ENCODE data around the gene CIC. TPM values are rescaled to one million over a fixed set of nuclear protein-coding genes. Genes with fewer than 3 reads are reported as not detected.
A peak's percentile ranks its signal among the peaks of the same experiment; 100 is the strongest.

Gene CIC
- total RNA-seq, 2 experiments from 2014 or later: 114 to 119 TPM

DNA sequence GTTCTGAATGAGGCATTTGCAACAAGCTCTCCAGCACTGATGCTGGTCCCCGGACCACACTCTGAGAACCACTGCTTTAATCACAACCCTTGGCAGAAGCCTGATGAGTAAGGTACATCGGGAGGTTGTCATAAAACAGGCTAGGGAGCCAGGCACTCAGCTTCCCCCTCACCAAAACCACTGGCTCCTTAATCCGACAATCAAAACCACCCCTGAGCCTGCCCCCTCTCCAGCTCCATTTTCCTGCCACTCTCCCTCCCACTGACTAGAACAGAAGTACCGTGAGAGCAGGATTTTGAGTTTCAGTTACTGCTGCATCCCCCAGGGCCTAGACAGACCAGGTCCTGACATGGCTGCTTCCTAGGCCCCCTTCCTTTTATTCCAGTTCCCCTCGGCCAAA is 33.9 kb upstream of the CIC start:
- H3K4me3 ChIP-seq (ENCODE audit: low read length): no peak overlapping the region
- POLR2A ChIA-PET: interaction anchor here (0.9 to 2.3 kb wide), 2 partner anchors 15 to 38 kb away, joined by 3 to 10 read pairs; partner anchors contain the start of gene ZNF526
- no peaks in the 10 kb centered on the region for H3K27me3 ChIP-seq (ENCODE audit: control insufficient read depth in 1 of 2, insufficient read depth in 2 of 2, low read length in 2 of 2)
- peaks cover 81% of the 10 kb centered on the region for H3K36me3 ChIP-seq (ENCODE audit: insufficient read depth, low read length)
- Mint-ChIP-seq H3K4me1 (ENCODE audit: low read depth) (peaks cover 23% of the 10 kb centered on the region), H3K9me3 (no peaks in the 10 kb centered on the region), H3K27ac (peak overlapping the region; percentile 33), H3K4me3 (no peak overlapping the region), H3K27me3 (no peaks in the 10 kb centered on the region), H3K36me3 (ENCODE audit: low read depth) (peaks cover 80% of the 10 kb centered on the region)
- H3K9me3 ChIP-seq (ENCODE audit: control insufficient read depth in 1 of 2, insufficient read depth in 1 of 2, low read length in 2 of 2): no peaks in the 10 kb centered on the region
- H3K4me1 ChIP-seq (ENCODE audit: insufficient read depth, low read length): peaks cover 17% of the 10 kb centered on the region
- no peak overlapping the region for H3K27ac ChIP-seq (ENCODE audit: low read depth in 1 of 2, low read length in 2 of 2)
- TF ChIP-seq, protein P1, sequence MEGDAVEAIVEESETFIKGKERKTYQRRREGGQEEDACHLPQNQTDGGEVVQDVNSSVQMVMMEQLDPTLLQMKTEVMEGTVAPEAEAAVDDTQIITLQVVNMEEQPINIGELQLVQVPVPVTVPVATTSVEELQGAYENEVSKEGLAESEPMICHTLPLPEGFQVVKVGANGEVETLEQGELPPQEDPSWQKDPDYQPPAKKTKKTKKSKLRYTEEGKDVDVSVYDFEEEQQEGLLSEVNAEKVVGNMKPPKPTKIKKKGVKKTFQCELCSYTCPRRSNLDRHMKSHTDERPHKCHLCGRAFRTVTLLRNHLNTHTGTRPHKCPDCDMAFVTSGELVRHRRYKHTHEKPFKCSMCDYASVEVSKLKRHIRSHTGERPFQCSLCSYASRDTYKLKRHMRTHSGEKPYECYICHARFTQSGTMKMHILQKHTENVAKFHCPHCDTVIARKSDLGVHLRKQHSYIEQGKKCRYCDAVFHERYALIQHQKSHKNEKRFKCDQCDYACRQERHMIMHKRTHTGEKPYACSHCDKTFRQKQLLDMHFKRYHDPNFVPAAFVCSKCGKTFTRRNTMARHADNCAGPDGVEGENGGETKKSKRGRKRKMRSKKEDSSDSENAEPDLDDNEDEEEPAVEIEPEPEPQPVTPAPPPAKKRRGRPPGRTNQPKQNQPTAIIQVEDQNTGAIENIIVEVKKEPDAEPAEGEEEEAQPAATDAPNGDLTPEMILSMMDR (IDR thresholded peaks at IDR 0.05): no peak
- no peak for ATAC-seq (ENCODE audit: poor library complexity)
- DNase-seq: no peak
- CTCF ChIA-PET: no interaction called here
- intact Hi-C loops (cut with DNase I, micrococcal nuclease): no loop called here

DNA sequence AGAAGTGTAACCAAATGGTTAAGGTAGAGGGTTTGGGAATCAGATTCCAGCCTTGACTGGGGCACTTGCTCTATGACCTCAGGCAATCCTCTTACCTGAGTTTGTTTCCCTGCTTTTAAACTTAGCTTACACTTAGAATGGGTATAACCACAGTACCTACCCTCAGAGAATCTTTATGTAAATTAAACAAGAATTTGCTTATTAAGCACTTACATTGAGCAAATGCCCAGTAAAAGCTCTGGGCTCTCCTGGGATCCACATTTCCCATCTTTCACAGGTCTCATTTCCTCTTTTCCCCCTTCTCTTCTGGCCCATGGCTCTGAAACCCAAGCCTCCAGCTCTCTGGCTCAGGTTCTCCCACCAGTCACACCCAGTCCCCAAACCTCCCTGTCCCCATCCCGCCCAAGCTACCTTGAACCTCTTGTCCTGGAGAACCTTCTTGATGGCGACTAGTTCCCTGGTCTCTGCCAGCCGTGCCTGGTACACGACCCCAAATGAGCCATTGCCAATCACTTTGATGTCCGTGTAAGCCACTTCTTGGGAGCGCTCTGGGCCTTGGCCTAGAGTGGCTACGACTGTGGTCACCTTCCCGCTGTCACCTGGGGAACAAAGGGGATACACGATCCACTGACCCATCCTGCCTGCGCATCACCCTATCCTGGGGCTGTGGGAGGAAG is 29.4 kb upstream of the CIC start:
- TF ChIP-seq, protein P1 (IDR thresholded peaks at IDR 0.05): no peak
- Mint-ChIP-seq H3K27ac (peak overlapping the region; percentile 71), H3K27me3 (no peaks in the 10 kb centered on the region), H3K9me3 (no peaks in the 10 kb centered on the region), H3K4me3 (peak overlapping the region; percentile 52), H3K36me3 (ENCODE audit: low read depth) (peaks cover 44% of the 10 kb centered on the region), H3K4me1 (ENCODE audit: low read depth) (peaks cover 50% of the 10 kb centered on the region)
- DNase-seq: peak in 1 of 14 experiments; percentile 25
- Histone ChIP-seq H3K27me3 (ENCODE audit: control insufficient read depth in 1 of 2, insufficient read depth in 2 of 2, low read length in 2 of 2) (no peaks in the 10 kb centered on the region), H3K36me3 (ENCODE audit: insufficient read depth, low read length) (peaks cover 44% of the 10 kb centered on the region), H3K9me3 (ENCODE audit: control insufficient read depth in 1 of 2, insufficient read depth in 1 of 2, low read length in 2 of 2) (no peaks in the 10 kb centered on the region), H3K4me1 (ENCODE audit: insufficient read depth, low read length) (peaks cover 49% of the 10 kb centered on the region), H3K27ac (ENCODE audit: low read depth in 1 of 2, low read length in 2 of 2) (no peak overlapping the region), H3K4me3 (ENCODE audit: low read length) (no peak overlapping the region)
- ChIA-PET CTCF (interaction anchor here (0.6 to 1.6 kb wide), 2 partner anchors 107 to 131 kb away, joined by 3 to 7 read pairs; no protein-coding TSS in a partner anchor), POLR2A (interaction anchor here (0.9 to 2.0 kb wide), 3 partner anchors 10 to 63 kb away, joined by 3 to 4 read pairs (median 4); no protein-coding TSS in a partner anchor)
- no peak for ATAC-seq (ENCODE audit: poor library complexity)
- intact Hi-C loops (cut with DNase I, micrococcal nuclease): no loop called here

DNA sequence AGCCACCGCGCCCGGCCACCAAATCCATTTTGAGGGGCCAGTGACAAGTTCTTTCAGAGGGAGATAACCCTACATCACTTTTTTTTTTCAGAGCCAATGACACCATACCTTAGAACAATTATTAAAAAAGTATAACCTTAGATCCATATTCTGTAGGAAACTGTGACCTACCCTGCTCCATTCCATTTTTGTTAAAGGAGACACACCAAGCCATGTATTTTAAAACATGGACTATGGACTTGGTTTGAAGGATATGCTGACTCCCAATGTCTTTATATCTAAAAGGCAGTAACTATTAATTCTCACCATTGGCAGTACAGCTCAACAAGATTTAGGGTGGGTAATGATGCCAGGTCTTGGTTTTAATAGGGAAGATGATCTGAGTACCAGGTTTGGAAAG is 27.8 kb upstream of the CIC start:
- DNase-seq (no peak), ATAC-seq (ENCODE audit: poor library complexity) (no peak)
- Histone ChIP-seq H3K27me3 (ENCODE audit: control insufficient read depth in 1 of 2, insufficient read depth in 2 of 2, low read length in 2 of 2) (no peaks in the 10 kb centered on the region), H3K36me3 (ENCODE audit: insufficient read depth, low read length) (peaks cover 29% of the 10 kb centered on the region), H3K4me3 (ENCODE audit: low read length) (peak overlapping the region; percentile 67), H3K9me3 (ENCODE audit: control insufficient read depth in 1 of 2, insufficient read depth in 1 of 2, low read length in 2 of 2) (no peaks in the 10 kb centered on the region), H3K4me1 (ENCODE audit: insufficient read depth, low read length) (peaks cover 58% of the 10 kb centered on the region), H3K27ac (ENCODE audit: low read depth in 1 of 2, low read length in 2 of 2) (peak overlapping the region in 1 of 2 donors; percentile 84)
- TF ChIP-seq, protein P1 (IDR thresholded peaks at IDR 0.05): no peak
- Mint-ChIP-seq H3K36me3 (ENCODE audit: low read depth) (peaks cover 30% of the 10 kb centered on the region), H3K9me3 (no peaks in the 10 kb centered on the region), H3K27ac (peak overlapping the region; percentile 82), H3K27me3 (no peaks in the 10 kb centered on the region), H3K4me3 (peak overlapping the region; percentile 87), H3K4me1 (ENCODE audit: low read depth) (peaks cover 60% of the 10 kb centered on the region)
- ChIA-PET CTCF (interaction anchor here (1.0 to 3.0 kb wide), 3 partner anchors 55 to 108 kb away, joined by 4 to 11 read pairs (median 7); no protein-coding TSS in a partner anchor), POLR2A (interaction anchor here (1.3 to 4.2 kb wide), 9 partner anchors 8 to 130 kb away, joined by 3 to 53 read pairs (median 14); partner anchors contain the start of genes DEDD2 and ZNF526)
- intact Hi-C loops (cut with DNase I, micrococcal nuclease): no loop called here

Data from CD4-positive, alpha-beta T cell (primary cell).